ENCODE measurements around the gene MGARP.

The MGARP gene

DNA sequence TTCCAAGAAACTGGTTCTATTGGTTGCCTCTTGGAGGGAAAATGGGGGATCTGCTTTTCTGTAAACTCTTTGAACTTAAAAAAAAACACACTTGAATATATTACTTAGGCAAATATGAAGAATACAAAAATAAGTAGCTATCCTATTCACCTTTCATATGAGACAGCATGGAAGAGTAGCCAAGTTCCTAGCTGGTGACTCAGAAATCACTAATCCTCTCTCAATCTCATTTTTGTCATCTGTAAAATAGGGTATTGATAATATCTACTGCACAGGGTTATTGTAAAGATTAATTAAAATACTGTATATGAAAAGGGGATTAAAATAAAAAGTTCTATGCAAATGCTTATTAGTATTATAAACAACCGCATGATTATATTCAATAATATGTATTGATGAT, 12.7 kb downstream of the MGARP start:
- Histone ChIP-seq H2AFZ (ENCODE audit: low read length) (peak overlapping the region; percentile 89), H3K27me3 (ENCODE audit: insufficient read depth, low read length, poor library complexity, severe bottlenecking) (no peaks in the 10 kb centered on the region), H3K36me3 (ENCODE audit: insufficient read depth, low read length) (no peaks in the 10 kb centered on the region), H3K79me2 (ENCODE audit: insufficient read depth, low read length) (no peaks in the 10 kb centered on the region), H4K20me1 (ENCODE audit: insufficient read depth, low read length, poor library complexity, severe bottlenecking) (no peaks in the 10 kb centered on the region), H3K9me2 (replicated peaks; ENCODE audit: low read depth, low read length) (no peaks in the 10 kb centered on the region), H3K4me1 (ENCODE audit: insufficient read depth, low read length, poor library complexity, severe bottlenecking) (peaks cover 34% of the 10 kb centered on the region), H3K4me2 (ENCODE audit: low read depth, low read length, poor library complexity, severe bottlenecking) (peak overlapping the region; percentile 80), H3F3A (ENCODE audit: low read depth) (peaks cover 14% of the 10 kb centered on the region; the same call in 1 of the 2 replicates), H3K9me3 (ENCODE audit: insufficient read depth, low read depth, low read length) (no peaks in the 10 kb centered on the region), H3K9ac (ENCODE audit: low read depth, low read length, poor library complexity, severe bottlenecking) (peak overlapping the region; percentile 74), H3K4me3 (ENCODE audit: low read length, poor library complexity, severe bottlenecking) (peak overlapping the region; percentile 76)
- TF ChIP-seq CTCF (conservative IDR thresholded peaks at IDR 0.05; ENCODE audit: low read length) (no peak), EZH2phosphoT487 (IDR thresholded peaks at IDR 0.05; ENCODE audit: borderline replicate concordance) (no peak)

- Histone ChIP-seq H3K4me3 (ENCODE audit: low read length, poor library complexity, severe bottlenecking) (peak overlapping the region; percentile 76), H3K9ac (ENCODE audit: low read depth, low read length, poor library complexity, severe bottlenecking) (peak overlapping the region; percentile 74), H2AFZ (ENCODE audit: low read length) (peak overlapping the region; percentile 89), H3K4me2 (ENCODE audit: low read depth, low read length, poor library complexity, severe bottlenecking) (peak overlapping the region; percentile 80), H4K20me1 (ENCODE audit: insufficient read depth, low read length, poor library complexity, severe bottlenecking) (no peaks in the 10 kb centered on the region), H3F3A (ENCODE audit: low read depth) (peaks cover 14% of the 10 kb centered on the region; the same call in 1 of the 2 replicates), H3K9me3 (ENCODE audit: insufficient read depth, low read depth, low read length) (no peaks in the 10 kb centered on the region), H3K27me3 (ENCODE audit: insufficient read depth, low read length, poor library complexity, severe bottlenecking) (no peaks in the 10 kb centered on the region), H3K36me3 (ENCODE audit: insufficient read depth, low read length) (no peaks in the 10 kb centered on the region), H3K79me2 (ENCODE audit: insufficient read depth, low read length) (no peaks in the 10 kb centered on the region), H3K9me2 (replicated peaks; ENCODE audit: low read depth, low read length) (no peaks in the 10 kb centered on the region), H3K4me1 (ENCODE audit: insufficient read depth, low read length, poor library complexity, severe bottlenecking) (peaks cover 34% of the 10 kb centered on the region)
- TF ChIP-seq CTCF (conservative IDR thresholded peaks at IDR 0.05; ENCODE audit: low read length) = no peak
Measured at GRCh38 chr4:139266583-139267257, 13.3 kb downstream of the MGARP start.

DNA sequence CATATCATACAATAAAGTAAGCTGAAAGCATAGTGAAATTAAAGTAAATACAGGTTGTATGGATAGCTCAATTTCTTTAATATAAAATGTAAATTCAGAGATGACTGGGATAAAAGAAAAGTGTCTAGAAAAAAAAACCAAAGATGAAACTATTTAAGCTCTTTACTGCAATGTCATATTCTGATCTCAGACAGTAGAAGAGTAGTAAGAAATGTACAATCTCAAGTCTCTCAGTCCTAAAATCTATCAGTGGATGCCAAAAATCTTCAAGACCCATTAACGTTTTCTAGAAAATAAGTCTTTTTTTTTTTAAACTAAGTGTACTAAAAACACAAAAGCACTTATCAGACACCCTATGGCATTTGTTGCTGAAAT, 13.8 kb downstream of the MGARP start:
- peaks cover 34% of the 10 kb centered on the region for H3K4me1 ChIP-seq (ENCODE audit: insufficient read depth, low read length, poor library complexity, severe bottlenecking)
- peak overlapping the region; percentile 74 for H3K9ac ChIP-seq (ENCODE audit: low read depth, low read length, poor library complexity, severe bottlenecking)
- no peaks in the 10 kb centered on the region for H3K36me3 ChIP-seq (ENCODE audit: insufficient read depth, low read length)
- H3K4me3 ChIP-seq (ENCODE audit: low read length, poor library complexity, severe bottlenecking) = peak overlapping the region; percentile 76
- H3K9me2 ChIP-seq (replicated peaks; ENCODE audit: low read depth, low read length) = no peaks in the 10 kb centered on the region
- TF ChIP-seq CTCF (conservative IDR thresholded peaks at IDR 0.05; ENCODE audit: low read length) (no peak), EZH2phosphoT487 (IDR thresholded peaks at IDR 0.05; ENCODE audit: borderline replicate concordance) (no peak)
- H3K9me3 ChIP-seq (ENCODE audit: insufficient read depth, low read depth, low read length) = no peaks in the 10 kb centered on the region
- no peaks in the 10 kb centered on the region for H3K79me2 ChIP-seq (ENCODE audit: insufficient read depth, low read length)
- H2AFZ ChIP-seq (ENCODE audit: low read length) = peak overlapping the region; percentile 89
- peak overlapping the region; percentile 80 for H3K4me2 ChIP-seq (ENCODE audit: low read depth, low read length, poor library complexity, severe bottlenecking)
- H4K20me1 ChIP-seq (ENCODE audit: insufficient read depth, low read length, poor library complexity, severe bottlenecking) = no peaks in the 10 kb centered on the region
- no peaks in the 10 kb centered on the region for H3K27me3 ChIP-seq (ENCODE audit: insufficient read depth, low read length, poor library complexity, severe bottlenecking)
- H3F3A ChIP-seq (ENCODE audit: low read depth) = peaks cover 14% of the 10 kb centered on the region; the same call in 1 of the 2 replicates

Measured in Loucy (cell line).